CD4-positive, alpha-beta T cell (primary cell): Measurements from ENCODE around the gene PSPH. TPM values are rescaled to one million over a fixed set of nuclear protein-coding genes. Genes with fewer than 3 reads are reported as not detected.

Experiments
- ATAC-seq: fragments of 200-7000 bp; cut with Tn5 transposase; one replicate; pipeline ENCODE4 v1.10.0; 2022; ENCODE audit warnings: mild to moderate bottlenecking; ENCODE audit not compliant: poor library complexity
- CTCF ChIA-PET: fragments of 350-600 bp; sonication (Branson Sonifier 250); formaldehyde crosslinking; loops from one replicate; lab custom pipeline; 2021; ENCODE audit warnings: antibody characterized with exemption, inconsistent platforms; lab: Charles Lee
- POLR2A ChIA-PET: fragments of 350-600 bp; sonication (Branson Sonifier 250); formaldehyde crosslinking; loops from one replicate; lab custom pipeline; 2021; ENCODE audit warnings: antibody characterized with exemption, inconsistent platforms; lab: Charles Lee
- DNase-seq, 14 experiments: peaks; one replicate each; pipeline ENCODE4 v3.0.0-alpha.2; 2013 to 2020; ENCODE audit warnings: mixed read lengths in 2 of 14
- H3K27ac ChIP-seq, 2 donors: one replicate each; pipeline versions ENCODE4 v1.5.1 to v1.7.0; 2013; ENCODE audit warnings: low read length in 2 of 2, low read depth in 1 of 2, mild to moderate bottlenecking in 1 of 2
- H3K27me3 ChIP-seq, 2 experiments: 1 replicate in 1 of 2; 2 replicates in 1 of 2; pipeline versions ENCODE4 v1.6.1 to v1.7.0; 2013; ENCODE audit warnings: low read length in 2 of 2, control low read depth in 1 of 2, mild to moderate bottlenecking in 1 of 2, moderate library complexity in 1 of 2; ENCODE audit not compliant: insufficient read depth in 2 of 2, control insufficient read depth in 1 of 2
- H3K36me3 ChIP-seq: one replicate; pipeline ENCODE4 v1.6.1; 2013; ENCODE audit warnings: low read length, control low read depth; ENCODE audit not compliant: insufficient read depth
- H3K4me1 ChIP-seq: one replicate; pipeline ENCODE4 v1.6.1; 2013; ENCODE audit warnings: low read length, control low read depth; ENCODE audit not compliant: insufficient read depth
- H3K4me3 ChIP-seq: one replicate; pipeline ENCODE4 v1.5.1; 2013; ENCODE audit warnings: mild to moderate bottlenecking, low read length, moderate library complexity
- H3K9me3 ChIP-seq, 2 experiments: 1 replicate in 1 of 2; 2 replicates in 1 of 2; pipeline versions ENCODE4 v1.6.1 to v1.7.0; 2013; ENCODE audit warnings: low read length in 2 of 2, mild to moderate bottlenecking in 2 of 2, control low read depth in 1 of 2, moderate library complexity in 1 of 2; ENCODE audit not compliant: control insufficient read depth in 1 of 2, insufficient read depth in 1 of 2
- H3K27ac Mint-ChIP-seq: one replicate; pipeline ENCODE4 v1.8.0; 2020; ENCODE audit warnings: mixed read lengths
- H3K27me3 Mint-ChIP-seq: one replicate; pipeline ENCODE4 v1.8.0; 2021; ENCODE audit warnings: mixed read lengths
- H3K36me3 Mint-ChIP-seq: one replicate; pipeline ENCODE4 v1.8.0; 2021; ENCODE audit warnings: low read depth, mixed read lengths
- H3K4me1 Mint-ChIP-seq: one replicate; pipeline ENCODE4 v1.8.0; 2021; ENCODE audit warnings: low read depth, mixed read lengths
- H3K4me3 Mint-ChIP-seq: one replicate; pipeline ENCODE4 v1.8.0; 2020; ENCODE audit warnings: mild to moderate bottlenecking, mixed read lengths
- H3K9me3 Mint-ChIP-seq: one replicate; pipeline ENCODE4 v1.8.0; 2020; ENCODE audit warnings: mixed read lengths
- intact Hi-C, 2 experiments: fragments of 100-400 bp; cut with DNase I in 1 of 2; cut with micrococcal nuclease in 1 of 2; formaldehyde crosslinking; loops; one replicate each; pipeline versions ENCODE4 v1.15.1 to v1.9.0; 2023 to 2025; cut with DNase I, micrococcal nuclease
- total RNA-seq, 174 experiments: library from RNA in 2 of 174; stranded (reverse) in 2 of 174; gene quantifications; one replicate each; pipeline ENCODE4 v1.2.3 and lab custom pipeline; 2021 to 2026
- TF ChIP-seq, protein P1 (sequence below): fragments of 200-600 bp; IDR thresholded peaks from one replicate; pipeline ENCODE4 v1.8.0; 2022; ENCODE audit warnings: antibody characterized with exemption, mild to moderate bottlenecking

Gene PSPH
- total RNA-seq, 2 experiments from 2014 or later, result 1.2 to 1.9 TPM

DNA sequence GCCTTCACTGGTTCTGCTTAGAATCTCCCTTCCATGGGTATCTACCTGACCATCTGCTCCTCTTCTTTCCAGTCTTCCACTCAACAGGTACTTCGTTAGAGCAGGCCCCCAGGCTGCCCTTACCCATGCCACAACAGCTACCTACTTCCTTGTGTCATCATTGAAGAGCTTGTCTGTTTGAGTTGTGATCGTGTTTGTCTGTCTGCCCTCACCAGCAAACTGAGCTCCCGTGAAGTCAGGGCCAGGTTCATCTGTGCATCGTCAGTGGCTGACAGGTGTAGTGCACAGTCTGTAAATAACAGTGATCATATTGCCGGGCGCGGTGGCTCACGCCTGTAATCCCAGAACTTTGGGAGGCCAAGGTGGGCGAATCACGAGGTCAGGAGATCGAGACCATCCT is 81.9 kb downstream of the PSPH start:
- CTCF ChIA-PET, result no interaction called here

DNA sequence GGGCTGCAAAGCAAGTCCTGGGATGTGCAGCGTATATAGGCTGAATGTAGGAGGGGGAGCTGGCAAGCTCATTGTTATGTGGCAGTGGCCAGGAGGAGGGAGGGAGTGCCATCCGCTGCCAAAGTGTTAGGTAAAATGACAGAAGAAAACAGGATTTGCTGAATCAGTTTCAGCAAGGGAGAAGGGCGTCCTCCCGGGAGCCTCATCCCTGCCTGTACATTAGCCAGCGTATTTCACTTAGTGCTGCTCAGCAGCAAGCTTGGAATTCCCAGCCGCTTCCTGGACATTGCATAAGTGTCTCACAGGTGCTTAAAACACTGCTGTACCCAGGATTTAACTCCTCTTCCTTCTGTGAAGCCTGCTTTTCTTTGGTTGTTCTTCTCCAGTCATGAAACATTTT is 84.4 kb downstream of the PSPH start:
- H3K27ac ChIP-seq, result no peak overlapping the region
- intact Hi-C loops, result loop anchor here (5.0 to 10.0 kb wide), 7 partner anchors 80 to 1212 kb away; partner anchors contain the start of genes SEC61G (in 1 of the 2), VOPP1 (in 1 of the 2) and ZNF713 (in 1 of the 2)

More for the DNA sequence above, 81.9 kb downstream of the PSPH start:
- Histone ChIP-seq H3K27me3 (no peaks in the 10 kb centered on the region), H3K36me3 (peaks cover 5% of the 10 kb centered on the region), H3K9me3 (no peaks in the 10 kb centered on the region), H3K4me1 (peaks cover 24% of the 10 kb centered on the region), H3K4me3 (no peak overlapping the region), H3K27ac (no peak overlapping the region)
- Mint-ChIP-seq H3K36me3 (peaks cover 23% of the 10 kb centered on the region), H3K27me3 (no peaks in the 10 kb centered on the region), H3K9me3 (no peaks in the 10 kb centered on the region), H3K4me1 (peaks cover 53% of the 10 kb centered on the region), H3K4me3 (no peak overlapping the region), H3K27ac (no peak overlapping the region)
- DNase-seq, result no peak
- TF ChIP-seq, protein P1, sequence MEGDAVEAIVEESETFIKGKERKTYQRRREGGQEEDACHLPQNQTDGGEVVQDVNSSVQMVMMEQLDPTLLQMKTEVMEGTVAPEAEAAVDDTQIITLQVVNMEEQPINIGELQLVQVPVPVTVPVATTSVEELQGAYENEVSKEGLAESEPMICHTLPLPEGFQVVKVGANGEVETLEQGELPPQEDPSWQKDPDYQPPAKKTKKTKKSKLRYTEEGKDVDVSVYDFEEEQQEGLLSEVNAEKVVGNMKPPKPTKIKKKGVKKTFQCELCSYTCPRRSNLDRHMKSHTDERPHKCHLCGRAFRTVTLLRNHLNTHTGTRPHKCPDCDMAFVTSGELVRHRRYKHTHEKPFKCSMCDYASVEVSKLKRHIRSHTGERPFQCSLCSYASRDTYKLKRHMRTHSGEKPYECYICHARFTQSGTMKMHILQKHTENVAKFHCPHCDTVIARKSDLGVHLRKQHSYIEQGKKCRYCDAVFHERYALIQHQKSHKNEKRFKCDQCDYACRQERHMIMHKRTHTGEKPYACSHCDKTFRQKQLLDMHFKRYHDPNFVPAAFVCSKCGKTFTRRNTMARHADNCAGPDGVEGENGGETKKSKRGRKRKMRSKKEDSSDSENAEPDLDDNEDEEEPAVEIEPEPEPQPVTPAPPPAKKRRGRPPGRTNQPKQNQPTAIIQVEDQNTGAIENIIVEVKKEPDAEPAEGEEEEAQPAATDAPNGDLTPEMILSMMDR, result no peak
- POLR2A ChIA-PET, result no interaction called here
- ATAC-seq, result no peak
- intact Hi-C loops, result loop anchor here (5.0 to 10.0 kb wide), 7 partner anchors 82 to 1215 kb away; partner anchors contain the start of genes SEC61G (in 1 of the 2), VOPP1 (in 1 of the 2) and ZNF713 (in 1 of the 2)

DNA sequence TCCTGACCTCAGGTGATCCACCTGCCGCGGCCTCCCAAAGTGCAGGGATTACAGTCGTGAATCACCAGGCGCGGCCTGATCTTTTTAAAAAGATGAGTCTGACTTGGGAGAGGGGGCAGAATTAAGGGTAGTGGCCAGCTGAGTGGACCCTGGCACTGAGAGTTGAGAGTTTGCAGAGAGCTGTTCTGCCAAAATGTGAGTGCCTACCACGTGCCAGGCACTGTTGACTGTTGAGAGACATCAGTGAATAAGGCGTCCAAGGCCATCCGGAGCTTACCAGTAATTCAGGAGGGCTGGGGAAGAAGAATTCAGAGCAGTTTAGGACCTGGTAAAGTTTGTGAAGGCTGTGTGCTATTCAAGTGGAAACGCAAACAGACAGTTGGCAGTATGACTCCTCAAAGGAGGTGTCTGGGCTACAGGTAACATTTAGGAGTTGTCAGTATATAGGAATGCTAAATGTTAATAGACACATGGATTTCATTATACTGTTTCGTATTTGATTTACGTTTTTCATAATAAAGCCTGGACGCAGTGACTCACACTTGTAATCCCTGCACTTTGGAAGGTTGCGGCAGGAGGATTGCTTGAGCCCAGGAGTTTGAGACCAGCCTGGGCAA is 85.3 kb downstream of the PSPH start:
- peaks cover 37% of the 10 kb centered on the region for H3K4me1 ChIP-seq
- H3K36me3 Mint-ChIP-seq, result peaks cover 20% of the 10 kb centered on the region
- H3K4me3 Mint-ChIP-seq, result peak overlapping the region; percentile 74
- no peak overlapping the region for H3K4me3 ChIP-seq
- TF ChIP-seq, protein P1, result no peak
- intact Hi-C loops, result loop anchor here (5.0 to 10.0 kb wide), 7 partner anchors 79 to 1211 kb away; partner anchors contain the start of genes SEC61G (in 1 of the 2), VOPP1 (in 1 of the 2) and ZNF713 (in 1 of the 2)
- no peak overlapping the region for H3K27ac ChIP-seq
- ATAC-seq, result no peak
- peaks cover 55% of the 10 kb centered on the region for H3K4me1 Mint-ChIP-seq
- H3K9me3 ChIP-seq, result no peaks in the 10 kb centered on the region
- no peaks in the 10 kb centered on the region for H3K27me3 ChIP-seq
- DNase-seq, result no peak
- H3K36me3 ChIP-seq, result peaks cover 5% of the 10 kb centered on the region
- no peaks in the 10 kb centered on the region for H3K9me3 Mint-ChIP-seq
- peak overlapping the region; percentile 92 for H3K27ac Mint-ChIP-seq
- POLR2A ChIA-PET, result interaction anchor here (2.9 kb wide), 1 partner anchor 140 kb away, joined by 18 read pairs; the partner anchor contains the start of gene CHCHD2
- CTCF ChIA-PET, result interaction anchor here (1.7 kb wide), 1 partner anchor 108 kb away, joined by 3 read pairs; no protein-coding TSS in a partner anchor
- H3K27me3 Mint-ChIP-seq, result no peaks in the 10 kb centered on the region

More for the DNA sequence above, 84.4 kb downstream of the PSPH start:
- H3K4me1 Mint-ChIP-seq, result peaks cover 60% of the 10 kb centered on the region
- POLR2A ChIA-PET, result interaction anchor here (0.6 to 0.7 kb wide), 2 partner anchors 34 to 51 kb away, joined by 3 read pairs; no protein-coding TSS in a partner anchor
- H3K27me3 Mint-ChIP-seq, result no peaks in the 10 kb centered on the region
- DNase-seq, result no peak
- H3K27ac Mint-ChIP-seq, result peak overlapping the region; percentile 46
- ATAC-seq, result no peak
- TF ChIP-seq, protein P1, result no peak
- peak overlapping the region; percentile 32 for H3K4me3 Mint-ChIP-seq
- Histone ChIP-seq H3K27me3 (no peaks in the 10 kb centered on the region), H3K36me3 (peaks cover 5% of the 10 kb centered on the region), H3K9me3 (no peaks in the 10 kb centered on the region), H3K4me1 (peaks cover 37% of the 10 kb centered on the region), H3K4me3 (no peak overlapping the region)
- H3K9me3 Mint-ChIP-seq, result no peaks in the 10 kb centered on the region
- peaks cover 20% of the 10 kb centered on the region for H3K36me3 Mint-ChIP-seq
- CTCF ChIA-PET, result no interaction called here
